GM12878 (cell line): ENCODE data around the gene NPRL2. TPM values are rescaled to one million over a fixed set of nuclear protein-coding genes. Genes with fewer than 3 reads are reported as not detected.

ENCODE experiments used
- ATAC-seq: fragments of 200-7000 bp; cut with Tn5 transposase; 3 replicates; pipeline ENCODE4 v1.9.1; 2020; ENCODE audit warnings: mild to moderate bottlenecking, moderate library complexity
- BruUV-seq: library from RNA; stranded (reverse); fragments of 400-500 nt; replicated peaks from 2 replicates; lab custom pipeline; 2021; lab: Mats Ljungman, UMichigan
- CTCF ChIA-PET: fragments of 300-600 bp; sonication (Branson Sonifier 250); formaldehyde crosslinking; extraction: SDS; loops from one replicate; lab custom pipeline; 2021; ENCODE audit warnings: inconsistent platforms; lab: Yijun Ruan, JAX
- POLR2A ChIA-PET: fragments of 350-600 bp; formaldehyde crosslinking; extraction: SDS; loops from one replicate; lab custom pipeline; 2021; ENCODE audit warnings: inconsistent platforms; lab: Charles Lee
- RAD21 ChIA-PET: fragments of 300-600 bp; sonication (Branson Sonifier 250); formaldehyde crosslinking; loops from one replicate; lab custom pipeline; 2023; ENCODE audit warnings: antibody characterized with exemption; ENCODE audit not compliant: unreplicated experiment; lab: Charles Lee
- SMC1A ChIA-PET: fragments of 300-600 bp; sonication (Branson Sonifier 250); formaldehyde crosslinking; loops from one replicate; lab custom pipeline; 2023; ENCODE audit not compliant: unreplicated experiment, uncharacterized antibody; lab: Charles Lee
- DNase-seq: peaks from one replicate; pipeline ENCODE4 v3.0.0-alpha.2; 2011; ENCODE audit warnings: low read depth, low spot score
- FAIRE-seq: peaks from 3 replicates; lab custom pipeline; 2011; peaks lifted over from hg19 to GRCh38; lab: Jason Lieb, UNC
- H2AFZ ChIP-seq: 2 replicates; pipeline ENCODE4 v1.6.0; 2011; ENCODE audit warnings: low read depth, low read length, control low read depth; ENCODE audit not compliant: control insufficient read depth
- H3K27ac ChIP-seq: 2 replicates; pipeline ENCODE4 v1.5.1; 2011; ENCODE audit warnings: control low read depth; ENCODE audit not compliant: control insufficient read depth, insufficient read depth
- H3K27me3 ChIP-seq, 2 experiments: replicated peaks in 1 of 2; 2 replicates each; pipeline versions ENCODE4 v1.6.0 to v1.6.1; 2011; ENCODE audit warnings: low read length in 1 of 2; ENCODE audit not compliant: control insufficient read depth in 2 of 2, insufficient read depth in 2 of 2
- H3K36me3 ChIP-seq, 2 experiments: 2 replicates each; pipeline ENCODE4 v1.5.1; 2011; ENCODE audit warnings: low read length in 1 of 2; ENCODE audit not compliant: control insufficient read depth in 2 of 2, insufficient read depth in 2 of 2
- H3K4me1 ChIP-seq: 2 replicates; pipeline ENCODE4 v1.6.1; 2011; ENCODE audit warnings: mild to moderate bottlenecking, low read length, moderate library complexity, mixed read lengths; ENCODE audit not compliant: control insufficient read depth, insufficient read depth
- H3K4me2 ChIP-seq: 2 replicates; pipeline ENCODE4 v1.6.0; 2011; ENCODE audit warnings: control low read depth; ENCODE audit not compliant: control insufficient read depth, insufficient read depth
- H3K4me3 ChIP-seq: fragments of 200-600 bp; sonication (generic); 2 replicates; pipeline ENCODE4 v1.5.1; 2016
- H3K79me2 ChIP-seq: 2 replicates; pipeline ENCODE4 v1.6.0; 2011; ENCODE audit warnings: low read length; ENCODE audit not compliant: control insufficient read depth, insufficient read depth
- H3K9ac ChIP-seq: 2 replicates; pipeline ENCODE4 v1.8.0; 2011; ENCODE audit warnings: low read length, control low read depth, mixed read lengths; ENCODE audit not compliant: control insufficient read depth, insufficient read depth
- H3K9me3 ChIP-seq: replicated peaks from 3 replicates; pipeline ENCODE4 v1.5.1; 2011; ENCODE audit warnings: mild to moderate bottlenecking, low read length; ENCODE audit not compliant: control insufficient read depth, insufficient read depth
- H4K20me1 ChIP-seq: 2 replicates; pipeline ENCODE4 v1.6.0; 2011; ENCODE audit not compliant: control insufficient read depth, insufficient read depth
- CBX3 ChIP-seq: fragments of 200-600 bp; sonication (generic); IDR thresholded peaks from 2 replicates; pipeline ENCODE4 v1.6.1; 2016; ENCODE audit warnings: low read depth, borderline replicate concordance
- EP300 ChIP-seq, 2 experiments: fragments of 150-350 bp in 1 of 2; IDR thresholded peaks; 2 replicates each; pipeline ENCODE4 v1.6.1; 2011 to 2012; ENCODE audit warnings: low read depth in 2 of 2, low read length in 2 of 2, borderline replicate concordance in 1 of 2, improper control_type of control experiment in 1 of 2, inconsistent platforms in 1 of 2; ENCODE audit not compliant: control insufficient read depth in 1 of 2
- FOXM1 ChIP-seq: IDR thresholded peaks from 2 replicates; pipeline ENCODE4 v1.6.1; 2012; ENCODE audit warnings: low read depth, mild to moderate bottlenecking, inconsistent platforms, low read length, moderate library complexity
- MEF2B ChIP-seq: fragments of 450-650 bp; IDR thresholded peaks from 2 replicates; pipeline ENCODE4 v1.6.1; 2018; ENCODE audit warnings: mild to moderate bottlenecking, moderate library complexity; ENCODE audit not compliant: partially characterized antibody, poor library complexity, severe bottlenecking
- USF2 ChIP-seq: IDR thresholded peaks from 2 replicates; pipeline ENCODE4 v1.6.1; 2011; ENCODE audit warnings: low read depth, low read length, improper control_type of control experiment, borderline replicate concordance
- ZNF622 ChIP-seq: fragments of 450-650 bp; IDR thresholded peaks from 2 replicates; pipeline ENCODE4 v1.6.1; 2017; ENCODE audit warnings: mild to moderate bottlenecking, inconsistent platforms
- WGBS: methylation state at CpG from one replicate; pipeline ENCODE4 v1.1.6; 2016; ENCODE audit warnings: low lambda C conversion rate; ENCODE audit not compliant: insufficient replicate concordance, insufficient coverage; ENCODE audit errors: missing lambda C conversion rate; 5-methylcytosine and 5-hydroxymethylcytosine counted together
- in situ Hi-C: fragments of 300-500 bp; cut with MboI; formaldehyde crosslinking; loops from 9 replicates; pipeline ENCODE4 v1.14.3; 2018; ENCODE audit warnings: mixed read lengths
- intact Hi-C: fragments of 100-400 bp; cut with micrococcal nuclease; formaldehyde crosslinking; loops from one replicate; pipeline ENCODE4 v1.14.2; 2022; ENCODE audit not compliant: unreplicated experiment
- polyA plus RNA-seq, 11 experiments: library from polyadenylated mRNA; depleted of rRNA in 4 of 11; unstranded in 6 of 11; stranded (reverse) in 5 of 11; fragments of >200 nt; fragmentation: Nextera tagmentation in 4 of 11; fragmentation: Illumina TruSeq in 1 of 11; extraction: Ambion mirVana in 4 of 11; extraction: Trizol in 1 of 11; gene quantifications; 1 replicate in 1 of 11; 2 replicates in 10 of 11; pipeline versions ENCODE4 v1.2.1 to v1.2.3, GENCODE V29; 2011 to 2016; ENCODE audit warnings: inconsistent platforms in 2 of 11, missing spikeins in 2 of 11, low read depth in 1 of 11
- total RNA-seq, 4 experiments: library from RNA; depleted of rRNA in 3 of 4; stranded (reverse); fragments of >200 nt in 3 of 4; fragmentation: Illumina TruSeq in 1 of 4; extraction: Trizol in 1 of 4; gene quantifications; 2 replicates each; pipeline versions ENCODE4 v1.2.1 to v1.2.3, GENCODE V29; 2013 to 2021

NPRL2 gene
- total and polyA plus RNA-seq, 10 of the 15 experiments (the other 5 are each of a cell fraction or from before 2014, with no cell fraction given): 17.8 to 54.2 (median 32.9) TPM

- no peak for DNase-seq
- ChIA-PET POLR2A (interaction anchor here (0.7 to 2.0 kb wide), 3 partner anchors 11 to 18 kb away, joined by 3 to 8 read pairs (median 5); partner anchors contain the start of gene RASSF1), CTCF (interaction anchor here (1.3 to 5.1 kb wide), 3 partner anchors 13 to 22 kb away, joined by 4 to 72 read pairs (median 11); partner anchors contain the start of genes RASSF1 and ZMYND10), RAD21 (interaction anchor here (2.3 kb wide), 1 partner anchor 31 kb away, joined by 6 read pairs; the partner anchor contains the start of gene IFRD2), SMC1A (no interaction called here)
- H3K36me3 ChIP-seq: peaks cover 0 to 4% of the 10 kb centered on the region in 2 experiments; a peak in 1 of 4 replicates
- peaks cover 19% of the 10 kb centered on the region for H3K79me2 ChIP-seq
- no peak overlapping the region for H3K27ac ChIP-seq
- no TSS peak for BruUV-seq
- no peaks in the 10 kb centered on the region for H4K20me1 ChIP-seq
- no peak for TF ChIP-seq EP300 (IDR thresholded peaks at IDR 0.05; ENCODE audit: borderline replicate concordance in 1 of 2, control insufficient read depth in 1 of 2, low read depth in 2 of 2, low read length in 2 of 2)
- no peak for TF ChIP-seq MEF2B
- TF ChIP-seq CBX3: no peak
- TF ChIP-seq USF2: no peak
- no peak for TF ChIP-seq ZNF622
- TF ChIP-seq FOXM1: no peak
- no peak overlapping the region for H2AFZ ChIP-seq
- in situ Hi-C loops (no loop called here), intact Hi-C loops (no loop called here)
- H3K4me3 ChIP-seq: no peak overlapping the region
- H3K27me3 ChIP-seq: no peaks in the 10 kb centered on the region
- ATAC-seq: no peak
- H3K4me2 ChIP-seq: no peak overlapping the region
- peaks cover 17% of the 10 kb centered on the region for H3K4me1 ChIP-seq
- H3K9ac ChIP-seq: no peak overlapping the region
- H3K9me3 ChIP-seq: no peaks in the 10 kb centered on the region
- FAIRE-seq: no peak
- WGBS: 28% methylated on average over 4 of the region's 4 CpGs
These were observed 27.4 kb downstream of the NPRL2 start for GRCh38 chr3:50323092-50323600.
